ENCODE measurements around the gene PKM. TPM values are rescaled to one million over a fixed set of nuclear protein-coding genes. Genes with fewer than 3 reads are reported as not detected.

The PKM gene
- total RNA-seq, 1 experiment from 2014 or later: 828 TPM

GRCh38 chr15:72203507-72203837 lies 27.5 kb downstream of the PKM start:
- H3K4me3 Mint-ChIP-seq (ENCODE audit: unreplicated experiment): peak overlapping the region; percentile 64
- peaks cover 27% of the 10 kb centered on the region for H3K4me1 Mint-ChIP-seq (ENCODE audit: insufficient read depth, unreplicated experiment)
- no peak for TF ChIP-seq CTCF (IDR thresholded peaks at IDR 0.05; ENCODE audit: unreplicated experiment)
- H3K27ac Mint-ChIP-seq (ENCODE audit: low read depth, unreplicated experiment): peak overlapping the region; percentile 98
- ChIA-PET CTCF (interaction anchor here (0.9 to 2.3 kb wide), 5 partner anchors 10 to 398 kb away, joined by 3 to 16 read pairs (median 4); no protein-coding TSS in a partner anchor), POLR2A (interaction anchor here (0.6 to 11.2 kb wide), 18 partner anchors 8 to 455 kb away, joined by 3 to 424 read pairs (median 5); partner anchors contain the start of gene PKM)
- peak; percentile 97 for DNase-seq (ENCODE audit: unreplicated experiment)
- no TSS peak for BruUV-seq (replicated peaks)
- no peaks in the 10 kb centered on the region for H3K27me3 Mint-ChIP-seq (ENCODE audit: insufficient read depth, unreplicated experiment)
- intact Hi-C loops (cut with micrococcal nuclease): loop anchor here (1.0 kb wide), 2 partner anchors 27 to 69 kb away; partner anchors contain the start of gene PARP6
- H3K36me3 Mint-ChIP-seq (ENCODE audit: insufficient read depth, unreplicated experiment): peaks cover 100% of the 10 kb centered on the region
- no peaks in the 10 kb centered on the region for H3K9me3 Mint-ChIP-seq (ENCODE audit: unreplicated experiment)

- POLR2A ChIA-PET: interaction anchor here (0.6 to 11.2 kb wide), 17 partner anchors 8 to 455 kb away, joined by 3 to 424 read pairs (median 5); partner anchors contain the start of gene PKM
Observed at GRCh38 chr15:72202801-72203506, 28.0 kb downstream of the PKM start.

GRCh38 chr15:72202302-72202701 lies 28.7 kb downstream of the PKM start:
- ChIA-PET POLR2A (interaction anchor here (1.7 to 11.2 kb wide), 4 partner anchors 14 to 35 kb away, joined by 12 to 424 read pairs (median 78); partner anchors contain the start of gene PKM), CTCF (interaction anchor here (1.0 to 2.3 kb wide), 3 partner anchors 12 to 71 kb away, joined by 3 to 16 read pairs (median 4); no protein-coding TSS in a partner anchor)
- intact Hi-C loops (cut with micrococcal nuclease): no loop called here
- H3K4me3 Mint-ChIP-seq (ENCODE audit: unreplicated experiment): no peak overlapping the region
- no TSS peak for BruUV-seq (replicated peaks)
- H3K27ac Mint-ChIP-seq (ENCODE audit: low read depth, unreplicated experiment): peak overlapping the region; percentile 98
- H3K4me1 Mint-ChIP-seq (ENCODE audit: insufficient read depth, unreplicated experiment): peaks cover 35% of the 10 kb centered on the region
- H3K36me3 Mint-ChIP-seq (ENCODE audit: insufficient read depth, unreplicated experiment): peaks cover 98% of the 10 kb centered on the region
- H3K27me3 Mint-ChIP-seq (ENCODE audit: insufficient read depth, unreplicated experiment): no peaks in the 10 kb centered on the region
- no peaks in the 10 kb centered on the region for H3K9me3 Mint-ChIP-seq (ENCODE audit: unreplicated experiment)
- TF ChIP-seq CTCF (IDR thresholded peaks at IDR 0.05; ENCODE audit: unreplicated experiment): no peak
- no peak for DNase-seq (ENCODE audit: unreplicated experiment)

More at GRCh38 chr15:72202801-72203506, 28.0 kb downstream of the PKM start:
- H3K36me3 Mint-ChIP-seq (ENCODE audit: insufficient read depth, unreplicated experiment): peaks cover 100% of the 10 kb centered on the region
- peak overlapping the region; percentile 98 for H3K27ac Mint-ChIP-seq (ENCODE audit: low read depth, unreplicated experiment)
- peaks cover 31% of the 10 kb centered on the region for H3K4me1 Mint-ChIP-seq (ENCODE audit: insufficient read depth, unreplicated experiment)
- H3K9me3 Mint-ChIP-seq (ENCODE audit: unreplicated experiment): no peaks in the 10 kb centered on the region
- intact Hi-C loops (cut with micrococcal nuclease): loop anchor here (1.0 kb wide), 2 partner anchors 27 to 69 kb away; partner anchors contain the start of gene PARP6
- peak overlapping the region; percentile 64 for H3K4me3 Mint-ChIP-seq (ENCODE audit: unreplicated experiment)
- H3K27me3 Mint-ChIP-seq (ENCODE audit: insufficient read depth, unreplicated experiment): no peaks in the 10 kb centered on the region
- CTCF ChIA-PET: interaction anchor here (0.9 to 2.3 kb wide), 5 partner anchors 11 to 397 kb away, joined by 3 to 16 read pairs (median 4); no protein-coding TSS in a partner anchor
- no peak for DNase-seq (ENCODE audit: unreplicated experiment)
- BruUV-seq (replicated peaks): no TSS peak
- TF ChIP-seq CTCF (IDR thresholded peaks at IDR 0.05; ENCODE audit: unreplicated experiment): no peak

GRCh38 chr15:72201391-72201921 lies 29.5 kb downstream of the PKM start:
- no peak for DNase-seq (ENCODE audit: unreplicated experiment)
- ChIA-PET POLR2A (interaction anchor here (0.7 to 11.2 kb wide), 5 partner anchors 21 to 72 kb away, joined by 3 to 424 read pairs (median 12); partner anchors contain the start of gene PKM), CTCF (interaction anchor here (0.5 to 3.8 kb wide), 7 partner anchors 10 to 73 kb away, joined by 3 to 29 read pairs (median 10); no protein-coding TSS in a partner anchor)
- no TSS peak for BruUV-seq (replicated peaks)
- Mint-ChIP-seq H3K36me3 (ENCODE audit: insufficient read depth, unreplicated experiment) (peaks cover 90% of the 10 kb centered on the region), H3K4me3 (ENCODE audit: unreplicated experiment) (no peak overlapping the region), H3K27me3 (ENCODE audit: insufficient read depth, unreplicated experiment) (no peaks in the 10 kb centered on the region), H3K4me1 (ENCODE audit: insufficient read depth, unreplicated experiment) (peaks cover 37% of the 10 kb centered on the region), H3K9me3 (ENCODE audit: unreplicated experiment) (no peaks in the 10 kb centered on the region), H3K27ac (ENCODE audit: low read depth, unreplicated experiment) (no peak overlapping the region)
- no peak for TF ChIP-seq CTCF (IDR thresholded peaks at IDR 0.05; ENCODE audit: unreplicated experiment)
- intact Hi-C loops (cut with micrococcal nuclease): no loop called here

Measured in MCF 10A (cell line).